Adrenal gland (tissue), 5 donors: ENCODE data around the gene DPP10.

Experiments used
- POLR2A ChIP-seq, 2 donors: fragments of 450-650 bp; IDR thresholded peaks; one replicate each; pipeline ENCODE4 v1.6.1; 2017; ENCODE audit warnings: antibody characterized with exemption in 2 of 2, mild to moderate bottlenecking in 2 of 2, moderate library complexity in 1 of 2
- TF ChIP-seq, protein P1 (sequence below), 6 experiments: fragments of 450-650 bp in 4 of 6; fragments of 200-600 bp in 2 of 6; sonication (generic) in 1 of 6; IDR thresholded peaks; 1 replicate in 5 of 6; 2 replicates in 1 of 6; pipeline versions ENCODE4 v1.5.1 to v1.8.0; 2016 to 2021; ENCODE audit warnings: antibody characterized with exemption in 6 of 6, mild to moderate bottlenecking in 2 of 6, moderate library complexity in 1 of 6
- donor health status: DM: no; HTN: no; CAD: no.

DNA sequence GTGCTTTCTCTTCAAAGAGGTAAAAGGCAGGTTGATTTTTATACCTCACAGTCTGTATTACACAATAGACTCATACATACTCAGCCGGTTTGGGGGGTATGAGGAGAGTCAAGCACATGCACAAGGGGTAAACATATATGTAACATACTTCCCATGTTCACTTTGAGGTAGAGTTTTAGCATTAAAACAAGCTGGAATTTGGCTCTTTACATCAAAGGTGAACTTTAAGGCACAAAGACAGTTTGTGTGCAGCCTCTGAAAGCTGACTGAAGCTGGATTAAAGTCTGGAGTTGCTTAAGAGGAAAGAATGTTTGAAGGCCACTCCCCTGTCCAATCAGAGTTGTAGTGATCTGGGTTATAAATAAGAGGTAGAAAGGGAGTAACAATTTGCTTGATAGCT lies 282.0 kb downstream of the DPP10 start:
- TF ChIP-seq, protein P1, sequence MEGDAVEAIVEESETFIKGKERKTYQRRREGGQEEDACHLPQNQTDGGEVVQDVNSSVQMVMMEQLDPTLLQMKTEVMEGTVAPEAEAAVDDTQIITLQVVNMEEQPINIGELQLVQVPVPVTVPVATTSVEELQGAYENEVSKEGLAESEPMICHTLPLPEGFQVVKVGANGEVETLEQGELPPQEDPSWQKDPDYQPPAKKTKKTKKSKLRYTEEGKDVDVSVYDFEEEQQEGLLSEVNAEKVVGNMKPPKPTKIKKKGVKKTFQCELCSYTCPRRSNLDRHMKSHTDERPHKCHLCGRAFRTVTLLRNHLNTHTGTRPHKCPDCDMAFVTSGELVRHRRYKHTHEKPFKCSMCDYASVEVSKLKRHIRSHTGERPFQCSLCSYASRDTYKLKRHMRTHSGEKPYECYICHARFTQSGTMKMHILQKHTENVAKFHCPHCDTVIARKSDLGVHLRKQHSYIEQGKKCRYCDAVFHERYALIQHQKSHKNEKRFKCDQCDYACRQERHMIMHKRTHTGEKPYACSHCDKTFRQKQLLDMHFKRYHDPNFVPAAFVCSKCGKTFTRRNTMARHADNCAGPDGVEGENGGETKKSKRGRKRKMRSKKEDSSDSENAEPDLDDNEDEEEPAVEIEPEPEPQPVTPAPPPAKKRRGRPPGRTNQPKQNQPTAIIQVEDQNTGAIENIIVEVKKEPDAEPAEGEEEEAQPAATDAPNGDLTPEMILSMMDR (IDR thresholded peaks at IDR 0.05) = no peak
- no peak for TF ChIP-seq POLR2A (IDR thresholded peaks at IDR 0.05)
